Osteoblast (primary cell): ENCODE results near the gene AADACL4. TPM values are rescaled to one million over a fixed set of nuclear protein-coding genes. Genes with fewer than 3 reads are reported as not detected.

Experiments
- DNase-seq: peaks from one replicate; pipeline ENCODE4 v3.0.0; 2011; ENCODE audit warnings: low spot score, mixed read lengths; ENCODE audit not compliant: insufficient read length; ENCODE audit errors: missing footprints
- H2AFZ ChIP-seq: 2 replicates; pipeline ENCODE4 v1.6.0; 2011; ENCODE audit warnings: mild to moderate bottlenecking, low read length
- H3K27ac ChIP-seq: 2 replicates; pipeline ENCODE4 v1.5.1; 2011; ENCODE audit warnings: mild to moderate bottlenecking, low read depth, low read length, moderate library complexity
- H3K27me3 ChIP-seq: 2 replicates; pipeline ENCODE4 v1.6.0; 2012; ENCODE audit warnings: mild to moderate bottlenecking, control low read depth, inconsistent platforms, low read length, moderate library complexity; ENCODE audit not compliant: insufficient read depth
- H3K36me3 ChIP-seq: 2 replicates; pipeline ENCODE4 v1.5.1; 2011; ENCODE audit warnings: mild to moderate bottlenecking, low read length, control low read depth, moderate library complexity; ENCODE audit not compliant: insufficient read depth
- H3K4me1 ChIP-seq: 2 replicates; pipeline ENCODE4 v1.5.1; 2011; ENCODE audit warnings: mild to moderate bottlenecking, low read length, control low read depth, moderate library complexity; ENCODE audit not compliant: insufficient read depth
- H3K4me2 ChIP-seq: 2 replicates; pipeline ENCODE4 v1.6.0; 2011; ENCODE audit warnings: mild to moderate bottlenecking, low read length; ENCODE audit not compliant: insufficient read depth
- H3K4me3 ChIP-seq: fragments of 200-600 bp; sonication (generic); 3 replicates; pipeline ENCODE4 v1.5.1; 2012; ENCODE audit warnings: mild to moderate bottlenecking, low read length, inconsistent platforms; ENCODE audit not compliant: insufficient read depth
- H3K79me2 ChIP-seq: 2 replicates; pipeline ENCODE4 v1.6.0; 2012; ENCODE audit warnings: mild to moderate bottlenecking, low read length, control low read depth, inconsistent platforms; ENCODE audit not compliant: insufficient read depth
- H3K9me3 ChIP-seq: 2 replicates; pipeline ENCODE4 v1.5.1; 2011; ENCODE audit warnings: low read depth, low read length, control low read depth
- H4K20me1 ChIP-seq: 2 replicates; pipeline ENCODE4 v1.6.0; 2012; ENCODE audit warnings: mild to moderate bottlenecking, low read length, control low read depth; ENCODE audit not compliant: insufficient read depth
- CTCF ChIP-seq: IDR thresholded peaks from 2 replicates; pipeline ENCODE4 v1.5.1; 2011; ENCODE audit warnings: mild to moderate bottlenecking, low read depth, low read length, moderate library complexity; ENCODE audit errors: extremely low read depth
- total RNA-seq: library from RNA; depleted of rRNA; stranded (reverse); fragments of >200 nt; gene quantifications from 2 replicates; pipeline ENCODE4 v1.2.3, GENCODE V29; 2012

AADACL4 gene
- total RNA-seq, 1 donor: not detected

- no peak for DNase-seq
- Histone ChIP-seq H3K4me1 (no peaks in the 10 kb centered on the region), H2AFZ (no peak overlapping the region), H3K27me3 (no peaks in the 10 kb centered on the region), H3K27ac (no peak overlapping the region), H3K36me3 (no peaks in the 10 kb centered on the region), H3K4me2 (no peak overlapping the region), H3K4me3 (no peak overlapping the region), H4K20me1 (no peaks in the 10 kb centered on the region), H3K9me3 (no peaks in the 10 kb centered on the region), H3K79me2 (no peaks in the 10 kb centered on the region)
- TF ChIP-seq CTCF: no peak
Measured at GRCh38 chr1:12678350-12678749, 34.5 kb downstream of the AADACL4 start.

- H3K4me2 ChIP-seq: no peak overlapping the region
- H3K79me2 ChIP-seq: no peaks in the 10 kb centered on the region
- TF ChIP-seq CTCF: no peak
- DNase-seq: no peak
- H3K9me3 ChIP-seq: no peaks in the 10 kb centered on the region
- no peak overlapping the region for H3K27ac ChIP-seq
- H3K36me3 ChIP-seq: no peaks in the 10 kb centered on the region
- H2AFZ ChIP-seq: no peak overlapping the region
- no peaks in the 10 kb centered on the region for H4K20me1 ChIP-seq
- H3K4me3 ChIP-seq: no peak overlapping the region
- no peaks in the 10 kb centered on the region for H3K27me3 ChIP-seq
- H3K4me1 ChIP-seq: no peaks in the 10 kb centered on the region
Measured at GRCh38 chr1:12678820-12679219, 34.9 kb downstream of the AADACL4 start.

- Histone ChIP-seq H2AFZ (no peak overlapping the region), H3K4me2 (no peak overlapping the region), H3K27me3 (peaks cover 2% of the 10 kb centered on the region), H3K9me3 (no peaks in the 10 kb centered on the region), H3K4me3 (no peak overlapping the region), H3K4me1 (no peaks in the 10 kb centered on the region), H3K36me3 (no peaks in the 10 kb centered on the region), H4K20me1 (no peaks in the 10 kb centered on the region), H3K27ac (no peak overlapping the region), H3K79me2 (no peaks in the 10 kb centered on the region)
- no peak for TF ChIP-seq CTCF
- no peak for DNase-seq
Measured at GRCh38 chr1:12690156-12690555, 46.3 kb downstream of the AADACL4 start.

GRCh38 chr1:12692967-12693782 is 49.3 kb downstream of the AADACL4 start:
- Histone ChIP-seq H3K79me2 (no peaks in the 10 kb centered on the region), H2AFZ (no peak overlapping the region), H3K4me2 (peak overlapping the region; percentile 11), H3K27ac (no peak overlapping the region), H4K20me1 (no peaks in the 10 kb centered on the region), H3K4me3 (no peak overlapping the region), H3K27me3 (no peaks in the 10 kb centered on the region), H3K36me3 (no peaks in the 10 kb centered on the region), H3K9me3 (no peaks in the 10 kb centered on the region), H3K4me1 (no peaks in the 10 kb centered on the region)
- no peak for DNase-seq
- no peak for TF ChIP-seq CTCF
